Bronchial epithelial cell (primary cell): ENCODE results near the gene ARFGAP2. TPM values are rescaled to one million over a fixed set of nuclear protein-coding genes. Genes with fewer than 3 reads are reported as not detected.

Experiments used
- DNase-seq: peaks from one replicate; pipeline ENCODE4 v3.0.0-alpha.2; 2010; ENCODE audit warnings: low read depth
- FAIRE-seq: peaks from 2 replicates; lab custom pipeline; 2011; peaks lifted over from hg19 to GRCh38; lab: Jason Lieb, UNC
- H3K27me3 ChIP-seq: 2 replicates; pipeline ENCODE4 v1.5.1; 2011; ENCODE audit warnings: low read length; ENCODE audit not compliant: control insufficient read depth, insufficient read depth
- H3K36me3 ChIP-seq: 2 replicates; pipeline ENCODE4 v1.5.1; 2011; ENCODE audit warnings: low read length; ENCODE audit not compliant: control insufficient read depth, insufficient read depth
- H3K4me3 ChIP-seq: 2 replicates; pipeline ENCODE4 v1.5.1; 2011; ENCODE audit warnings: mild to moderate bottlenecking, low read depth, low read length, control low read depth
- total RNA-seq: library from RNA; depleted of rRNA; stranded (reverse); fragments of >200 nt; gene quantifications from 2 replicates; pipeline ENCODE4 v1.2.1, GENCODE V29; 2014
- TF ChIP-seq, protein P1 (sequence below): IDR thresholded peaks from 2 replicates; pipeline ENCODE4 v1.5.1; 2011; ENCODE audit warnings: mild to moderate bottlenecking, moderate library complexity, low read length, control low read depth, inconsistent platforms; ENCODE audit not compliant: insufficient read depth, severe bottlenecking

ARFGAP2 gene
- total RNA-seq, 1 donor from 2014 or later, result 105 TPM

DNA sequence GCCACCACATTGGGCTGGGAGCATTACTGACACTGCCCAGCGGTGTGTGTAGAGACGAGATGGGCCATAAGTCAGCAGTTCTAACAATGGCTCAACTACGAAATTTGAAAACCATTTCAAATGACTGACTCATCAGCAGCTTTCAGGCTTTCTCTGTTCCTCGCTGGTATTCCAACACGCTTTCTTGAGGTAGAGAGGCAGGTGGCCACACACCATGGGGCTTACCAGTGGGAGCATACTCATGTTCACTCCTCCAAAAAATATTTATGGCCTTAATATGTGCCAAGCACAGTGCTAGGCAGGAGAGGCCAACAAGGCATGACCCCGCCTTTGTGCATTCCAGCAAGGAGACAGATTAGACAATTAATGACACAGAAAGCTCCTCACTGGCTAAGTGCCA, 20.3 kb downstream of the ARFGAP2 start:
- H3K36me3 ChIP-seq, result peaks cover 3% of the 10 kb centered on the region
- FAIRE-seq (no peak), DNase-seq (no peak)
- TF ChIP-seq, protein P1, sequence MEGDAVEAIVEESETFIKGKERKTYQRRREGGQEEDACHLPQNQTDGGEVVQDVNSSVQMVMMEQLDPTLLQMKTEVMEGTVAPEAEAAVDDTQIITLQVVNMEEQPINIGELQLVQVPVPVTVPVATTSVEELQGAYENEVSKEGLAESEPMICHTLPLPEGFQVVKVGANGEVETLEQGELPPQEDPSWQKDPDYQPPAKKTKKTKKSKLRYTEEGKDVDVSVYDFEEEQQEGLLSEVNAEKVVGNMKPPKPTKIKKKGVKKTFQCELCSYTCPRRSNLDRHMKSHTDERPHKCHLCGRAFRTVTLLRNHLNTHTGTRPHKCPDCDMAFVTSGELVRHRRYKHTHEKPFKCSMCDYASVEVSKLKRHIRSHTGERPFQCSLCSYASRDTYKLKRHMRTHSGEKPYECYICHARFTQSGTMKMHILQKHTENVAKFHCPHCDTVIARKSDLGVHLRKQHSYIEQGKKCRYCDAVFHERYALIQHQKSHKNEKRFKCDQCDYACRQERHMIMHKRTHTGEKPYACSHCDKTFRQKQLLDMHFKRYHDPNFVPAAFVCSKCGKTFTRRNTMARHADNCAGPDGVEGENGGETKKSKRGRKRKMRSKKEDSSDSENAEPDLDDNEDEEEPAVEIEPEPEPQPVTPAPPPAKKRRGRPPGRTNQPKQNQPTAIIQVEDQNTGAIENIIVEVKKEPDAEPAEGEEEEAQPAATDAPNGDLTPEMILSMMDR, result no peak
- no peak overlapping the region for H3K4me3 ChIP-seq
- no peaks in the 10 kb centered on the region for H3K27me3 ChIP-seq

DNA sequence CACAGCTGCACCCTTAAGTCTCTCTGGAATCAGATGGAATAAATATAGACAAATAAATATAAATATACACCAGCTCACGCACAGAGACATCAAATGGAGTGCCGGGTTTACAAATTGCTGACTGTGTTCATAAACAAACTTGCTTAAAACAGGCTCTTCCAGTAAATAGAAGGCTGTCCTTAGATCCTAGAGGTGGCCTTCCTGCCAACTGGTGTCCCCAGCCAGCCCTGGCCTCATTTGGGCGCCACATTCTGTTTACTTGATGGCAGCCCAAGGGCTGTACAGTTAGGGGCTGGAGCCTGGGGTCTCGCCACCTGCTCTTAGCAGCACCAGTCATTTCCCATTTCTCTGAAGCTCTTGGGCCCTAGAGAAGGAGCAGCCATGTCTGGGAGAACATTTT, 20.8 kb downstream of the ARFGAP2 start:
- FAIRE-seq, result no peak
- TF ChIP-seq, protein P1, result no peak
- DNase-seq, result no peak
- no peak overlapping the region for H3K4me3 ChIP-seq
- no peaks in the 10 kb centered on the region for H3K27me3 ChIP-seq
- peaks cover 3% of the 10 kb centered on the region for H3K36me3 ChIP-seq

DNA sequence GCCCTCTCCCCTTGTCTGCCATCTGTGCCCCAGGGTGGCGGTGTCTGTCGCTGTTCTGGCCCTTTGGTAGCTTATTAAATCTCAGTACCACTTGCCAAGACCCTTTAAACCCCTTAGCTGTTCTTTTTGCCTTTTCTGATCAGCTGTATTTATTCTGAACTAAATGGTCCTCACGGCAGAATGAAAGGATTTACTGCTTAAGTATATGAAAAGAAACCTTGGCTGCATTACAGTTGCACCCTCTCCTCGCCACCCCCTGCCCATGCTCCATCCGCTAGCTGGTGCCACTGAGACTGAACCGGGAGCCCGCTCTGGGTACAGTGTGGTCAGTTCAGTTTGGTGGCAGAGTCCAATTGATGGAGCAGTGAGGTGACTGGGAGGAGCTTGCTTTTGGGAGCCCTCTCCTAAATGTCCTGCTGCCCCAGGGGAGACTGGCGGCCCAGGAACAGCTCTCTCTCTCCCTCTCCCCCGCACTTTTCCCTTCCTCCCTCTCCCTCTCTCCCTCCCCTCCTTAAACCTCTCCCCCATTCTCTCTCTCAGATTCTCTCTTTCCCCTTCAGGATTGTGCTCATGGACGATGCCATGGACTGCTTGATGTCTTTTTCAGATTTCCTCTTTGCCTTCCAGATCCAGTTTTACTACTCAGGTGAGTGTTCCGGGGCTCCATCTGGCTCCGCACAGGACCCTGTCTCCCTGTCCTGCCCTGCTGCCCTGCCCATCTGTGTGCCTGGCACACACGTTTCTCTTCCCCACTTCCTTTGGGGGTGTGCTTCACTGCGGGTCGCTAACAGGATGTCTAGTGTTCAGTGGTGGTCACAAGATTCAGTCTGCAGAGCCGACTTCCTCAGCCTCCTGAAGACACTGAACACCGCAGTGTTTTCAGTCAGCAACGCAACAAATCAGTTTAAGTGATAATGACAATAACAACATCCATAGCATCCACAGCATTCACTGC, 21.8 kb downstream of the ARFGAP2 start:
- DNase-seq (no peak), FAIRE-seq (no peak)
- H3K4me3 ChIP-seq, result no peak overlapping the region
- H3K27me3 ChIP-seq, result no peaks in the 10 kb centered on the region
- peaks cover 3% of the 10 kb centered on the region for H3K36me3 ChIP-seq
- TF ChIP-seq, protein P1, result no peak

DNA sequence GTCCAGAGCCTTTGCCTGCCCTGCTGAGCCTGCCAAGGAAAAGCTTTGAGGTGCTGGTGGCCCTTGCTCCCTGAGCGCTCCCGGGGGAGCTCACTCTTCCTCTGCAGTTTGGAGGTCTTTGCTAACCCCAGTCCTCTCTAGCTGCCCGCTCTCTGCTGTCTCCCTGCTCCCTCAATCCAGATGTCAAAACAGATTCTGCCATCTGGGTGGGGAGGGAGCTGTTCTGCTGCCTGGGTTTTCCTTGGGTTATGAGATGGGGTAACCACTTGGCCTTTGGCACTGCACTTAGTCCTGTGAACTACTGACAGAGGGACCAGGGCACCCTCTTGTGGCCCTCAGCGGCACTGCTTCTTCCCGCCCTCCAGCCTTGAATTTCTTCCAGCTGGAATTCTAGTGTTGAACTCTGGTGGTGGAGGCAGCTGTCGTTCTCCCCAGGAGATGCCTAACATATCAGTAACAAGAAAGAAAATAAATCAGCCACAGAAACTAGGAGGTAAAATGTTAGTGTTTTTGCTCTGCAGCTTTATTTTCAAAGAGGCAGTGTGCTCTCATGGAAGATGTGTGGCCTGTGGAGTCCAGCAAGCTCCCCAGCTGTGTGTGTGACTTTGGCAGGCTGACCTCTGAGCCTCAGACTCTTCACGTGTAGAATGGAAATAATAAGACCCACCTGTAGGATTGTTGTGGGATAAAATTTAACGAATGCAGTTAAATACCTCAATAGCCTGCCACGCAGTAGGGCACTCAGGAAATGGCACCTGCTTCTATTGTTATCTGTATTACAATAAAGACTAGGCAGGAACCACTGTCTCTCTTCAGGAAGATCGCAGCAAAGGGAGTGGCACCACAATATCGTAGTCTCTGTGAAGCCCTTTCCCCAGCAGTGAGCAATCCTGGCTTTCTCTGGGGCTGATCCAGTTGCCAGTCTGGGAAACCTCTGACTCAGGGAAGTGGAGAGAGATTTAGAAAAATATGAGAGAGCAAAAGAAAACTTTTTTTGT, 23.4 kb downstream of the ARFGAP2 start:
- peak; percentile 62 for DNase-seq
- TF ChIP-seq, protein P1, result peak; percentile 98
- Histone ChIP-seq H3K36me3 (peaks cover 3% of the 10 kb centered on the region), H3K27me3 (no peaks in the 10 kb centered on the region), H3K4me3 (no peak overlapping the region)
- FAIRE-seq, result no peak

DNA sequence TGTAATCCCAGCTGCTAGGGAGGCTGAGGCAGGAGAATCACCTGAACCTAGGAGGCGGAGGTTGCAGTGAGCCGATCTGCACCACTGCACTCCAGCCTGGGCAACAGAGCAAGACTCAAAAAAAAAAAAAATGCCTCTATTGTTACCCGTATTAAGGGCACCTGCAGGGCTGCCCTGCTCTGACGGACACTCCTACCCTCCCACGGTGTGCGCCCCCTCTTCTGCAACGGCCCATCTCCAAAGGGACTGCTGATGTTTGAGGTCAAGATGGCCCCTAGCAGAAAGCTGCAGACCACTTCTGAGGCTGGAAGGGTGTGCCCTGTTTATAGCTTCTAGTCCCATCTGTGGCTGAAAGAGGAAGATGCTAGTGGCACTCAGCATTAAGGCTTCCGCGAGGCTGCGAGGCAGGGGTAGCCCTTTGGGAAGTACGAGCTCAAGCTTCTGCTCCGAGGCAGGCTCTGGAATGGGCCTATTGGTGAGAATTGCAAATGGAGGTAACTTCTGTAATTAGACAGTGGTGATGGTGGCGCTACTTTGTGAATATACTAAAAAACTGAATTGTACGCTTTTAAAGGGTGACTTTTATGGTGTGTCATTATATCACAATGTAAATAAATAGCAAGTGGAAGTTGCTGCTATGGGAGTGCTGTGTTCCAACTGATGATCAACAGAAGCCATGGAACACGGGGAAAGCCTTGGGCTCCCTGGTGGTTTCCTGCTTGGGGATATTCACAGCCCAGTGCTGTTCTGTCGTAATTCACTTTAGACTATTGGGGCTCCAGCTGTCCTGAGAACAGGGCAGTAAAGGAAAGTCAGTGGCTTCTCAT, 24.3 kb downstream of the ARFGAP2 start:
- no peaks in the 10 kb centered on the region for H3K27me3 ChIP-seq
- no peak for FAIRE-seq
- DNase-seq, result no peak
- H3K4me3 ChIP-seq, result no peak overlapping the region
- H3K36me3 ChIP-seq, result peaks cover 6% of the 10 kb centered on the region
- TF ChIP-seq, protein P1, result no peak
